Measurements from ENCODE around the gene GALNT3.

DNA sequence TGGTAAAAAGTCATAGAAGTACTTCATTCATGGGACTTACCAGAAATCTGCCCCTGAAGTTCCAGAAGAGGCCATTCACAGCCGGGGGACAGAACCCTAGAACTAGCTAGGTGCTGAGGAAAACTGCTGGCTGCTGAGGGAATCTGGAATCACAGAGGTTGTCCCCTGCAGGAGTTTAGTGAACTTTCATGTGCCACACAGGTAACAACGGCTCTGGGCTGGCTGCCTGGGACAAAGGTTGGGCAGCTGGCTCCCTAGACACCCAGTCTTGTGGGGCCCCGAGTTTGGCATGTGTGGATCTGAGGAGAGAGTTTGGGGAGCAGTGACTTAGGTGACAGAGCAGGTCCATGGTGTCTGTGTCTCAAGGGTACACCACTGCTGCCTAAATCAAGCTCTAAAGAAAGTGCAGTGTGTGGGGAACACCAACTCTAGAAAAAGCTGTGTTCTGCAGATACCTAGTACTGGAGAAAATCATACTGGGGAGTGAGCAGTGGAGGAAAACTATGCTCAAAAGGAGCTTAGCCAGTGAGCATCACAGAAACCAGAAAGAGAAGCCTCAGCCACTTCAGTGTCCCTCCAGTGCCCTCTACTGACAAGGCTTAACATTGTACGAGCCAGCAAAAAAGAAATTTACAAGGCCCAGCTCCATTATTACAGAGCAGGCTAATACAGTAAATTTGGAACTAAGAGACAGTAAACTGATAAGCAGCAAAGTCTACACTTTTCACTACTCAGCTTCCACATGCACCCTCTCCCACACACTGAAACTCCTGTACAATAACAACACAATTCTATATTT, 15.2 kb downstream of the GALNT3 start:
- TF ChIP-seq PHF8 (conservative IDR thresholded peaks at IDR 0.05; ENCODE audit: low read depth, low read length) = no peak
- TF ChIP-seq, protein P1, sequence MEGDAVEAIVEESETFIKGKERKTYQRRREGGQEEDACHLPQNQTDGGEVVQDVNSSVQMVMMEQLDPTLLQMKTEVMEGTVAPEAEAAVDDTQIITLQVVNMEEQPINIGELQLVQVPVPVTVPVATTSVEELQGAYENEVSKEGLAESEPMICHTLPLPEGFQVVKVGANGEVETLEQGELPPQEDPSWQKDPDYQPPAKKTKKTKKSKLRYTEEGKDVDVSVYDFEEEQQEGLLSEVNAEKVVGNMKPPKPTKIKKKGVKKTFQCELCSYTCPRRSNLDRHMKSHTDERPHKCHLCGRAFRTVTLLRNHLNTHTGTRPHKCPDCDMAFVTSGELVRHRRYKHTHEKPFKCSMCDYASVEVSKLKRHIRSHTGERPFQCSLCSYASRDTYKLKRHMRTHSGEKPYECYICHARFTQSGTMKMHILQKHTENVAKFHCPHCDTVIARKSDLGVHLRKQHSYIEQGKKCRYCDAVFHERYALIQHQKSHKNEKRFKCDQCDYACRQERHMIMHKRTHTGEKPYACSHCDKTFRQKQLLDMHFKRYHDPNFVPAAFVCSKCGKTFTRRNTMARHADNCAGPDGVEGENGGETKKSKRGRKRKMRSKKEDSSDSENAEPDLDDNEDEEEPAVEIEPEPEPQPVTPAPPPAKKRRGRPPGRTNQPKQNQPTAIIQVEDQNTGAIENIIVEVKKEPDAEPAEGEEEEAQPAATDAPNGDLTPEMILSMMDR (IDR thresholded peaks at IDR 0.05; ENCODE audit: control extremely low read depth in 1 of 3, insufficient read depth in 1 of 3, low read depth in 1 of 3, low read length in 3 of 3) = peak; percentile 18 to 72 (median 68)
- TF ChIP-seq YY1 (IDR thresholded peaks at IDR 0.05; ENCODE audit: low read depth, low read length) = no peak; the same call in 1 of the 2 replicates
- no peak for TF ChIP-seq EP300 (IDR thresholded peaks at IDR 0.05; ENCODE audit: borderline replicate concordance in 1 of 2, low read depth in 2 of 2, low read length in 2 of 2)
- no peak for TF ChIP-seq SIN3A (conservative IDR thresholded peaks at IDR 0.05 in 1 of 2, IDR thresholded peaks at IDR 0.05 in 1 of 2; ENCODE audit: low read depth in 1 of 2, low read length in 2 of 2)
- no peak for TF ChIP-seq SP1 (IDR thresholded peaks at IDR 0.05; ENCODE audit: low read depth, low read length)
- TF ChIP-seq RAD21 (IDR thresholded peaks at IDR 0.05 in 1 of 2, conservative IDR thresholded peaks at IDR 0.05 in 1 of 2; ENCODE audit: low read depth in 2 of 2, low read length in 2 of 2) = peak; percentile 84 to 87
- TF ChIP-seq POLR2AphosphoS5 (IDR thresholded peaks at IDR 0.05; ENCODE audit: low read depth, low read length) = no peak
- no peak for TF ChIP-seq ZNF274 (IDR thresholded peaks at IDR 0.05; ENCODE audit: borderline replicate concordance, extremely low read depth, low read length)
- no peak for TF ChIP-seq POLR2A (IDR thresholded peaks at IDR 0.05; ENCODE audit: control extremely low read depth in 1 of 2, low read depth in 2 of 2, low read length in 2 of 2)
- TF ChIP-seq, protein P2, sequence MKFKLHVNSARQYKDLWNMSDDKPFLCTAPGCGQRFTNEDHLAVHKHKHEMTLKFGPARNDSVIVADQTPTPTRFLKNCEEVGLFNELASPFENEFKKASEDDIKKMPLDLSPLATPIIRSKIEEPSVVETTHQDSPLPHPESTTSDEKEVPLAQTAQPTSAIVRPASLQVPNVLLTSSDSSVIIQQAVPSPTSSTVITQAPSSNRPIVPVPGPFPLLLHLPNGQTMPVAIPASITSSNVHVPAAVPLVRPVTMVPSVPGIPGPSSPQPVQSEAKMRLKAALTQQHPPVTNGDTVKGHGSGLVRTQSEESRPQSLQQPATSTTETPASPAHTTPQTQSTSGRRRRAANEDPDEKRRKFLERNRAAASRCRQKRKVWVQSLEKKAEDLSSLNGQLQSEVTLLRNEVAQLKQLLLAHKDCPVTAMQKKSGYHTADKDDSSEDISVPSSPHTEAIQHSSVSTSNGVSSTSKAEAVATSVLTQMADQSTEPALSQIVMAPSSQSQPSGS (IDR thresholded peaks at IDR 0.05; ENCODE audit: low read length) = no peak
